Measurements from ENCODE around the gene HOXA10.

Gene HOXA10

GRCh38 chr7:27185013-27185853 is 11.1 kb upstream of the HOXA10 start, which contains the start of gene HOXA11:
Gene HOXA11 (minus strand): TSS chr7:27185232. CDS start chr7:27185144, 88 bp downstream.
- ATAC-seq: no peak
- TF ChIP-seq RARB (CRISPR knock-in tag; IDR thresholded peaks at IDR 0.05): no peak
- TF ChIP-seq ZFP3 (CRISPR knock-in tag; IDR thresholded peaks at IDR 0.05): no peak
- no peak for TF ChIP-seq ZNF70 (CRISPR knock-in tag; IDR thresholded peaks at IDR 0.05)
- TF ChIP-seq ESRRG (CRISPR knock-in tag; IDR thresholded peaks at IDR 0.05): no peak
- no peak for TF ChIP-seq TOX (CRISPR knock-in tag; IDR thresholded peaks at IDR 0.05; ENCODE audit: borderline replicate concordance)

DNA sequence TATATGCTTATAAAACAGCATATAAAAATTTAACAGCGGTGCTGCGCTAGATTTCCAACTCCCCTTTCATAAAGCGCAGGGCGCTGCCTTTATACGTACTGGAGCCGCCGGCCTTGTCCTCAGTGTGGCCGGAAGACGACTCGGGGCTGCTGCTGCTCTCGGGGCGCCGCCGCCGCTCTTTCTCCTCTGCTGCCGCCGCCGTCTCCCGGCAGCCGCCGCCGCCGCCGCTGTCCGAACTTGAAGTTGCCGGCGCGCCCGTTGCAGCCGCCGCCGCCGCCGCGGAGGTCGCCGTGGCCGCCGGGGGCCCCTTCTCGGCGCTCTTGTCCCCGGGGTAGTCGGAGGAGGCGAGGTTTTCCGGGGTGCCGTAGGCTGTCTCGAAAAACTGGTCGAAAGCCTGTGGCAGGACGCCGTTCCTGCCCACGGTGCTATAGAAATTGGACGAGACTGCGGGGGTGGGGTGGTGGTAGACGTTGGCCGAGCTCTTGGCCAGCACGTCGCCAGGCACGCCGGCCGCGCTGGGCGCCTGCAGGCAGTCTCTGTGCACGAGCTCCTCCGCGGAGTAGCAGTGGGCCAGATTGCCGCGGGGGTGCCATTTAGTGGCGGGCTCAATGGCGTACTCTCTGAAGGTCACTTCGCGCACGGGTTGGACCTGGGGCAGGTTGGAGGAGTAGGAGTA is 10.4 kb upstream of the HOXA10 start:
- peak; percentile 14; the same call in 2 of the 3 replicates for ATAC-seq
- TF ChIP-seq TOX (CRISPR knock-in tag; IDR thresholded peaks at IDR 0.05; ENCODE audit: borderline replicate concordance) (no peak), BACH2 (CRISPR knock-in tag; IDR thresholded peaks at IDR 0.05; ENCODE audit: borderline replicate concordance) (no peak), TCF4 (CRISPR knock-in tag; IDR thresholded peaks at IDR 0.05; ENCODE audit: borderline replicate concordance) (no peak), ESRRG (CRISPR knock-in tag; IDR thresholded peaks at IDR 0.05) (no peak), ZC3H10 (CRISPR knock-in tag; IDR thresholded peaks at IDR 0.05) (no peak), ISL1 (CRISPR knock-in tag; IDR thresholded peaks at IDR 0.05) (no peak), ARNTL (CRISPR knock-in tag; IDR thresholded peaks at IDR 0.05; ENCODE audit: borderline replicate concordance, low read depth) (no peak), CSDC2 (CRISPR knock-in tag; IDR thresholded peaks at IDR 0.05) (no peak), OSR1 (CRISPR knock-in tag; IDR thresholded peaks at IDR 0.05) (no peak), ZNF8 (CRISPR knock-in tag; IDR thresholded peaks at IDR 0.05) (no peak), SNAI2 (CRISPR knock-in tag; IDR thresholded peaks at IDR 0.05) (no peak), RARB (CRISPR knock-in tag; IDR thresholded peaks at IDR 0.05) (no peak), ZNF70 (CRISPR knock-in tag; IDR thresholded peaks at IDR 0.05) (no peak), ZNF565 (CRISPR knock-in tag; conservative IDR thresholded peaks at IDR 0.05; ENCODE audit: low read depth) (no peak), PATZ1 (CRISPR knock-in tag; IDR thresholded peaks at IDR 0.05; ENCODE audit: borderline replicate concordance) (no peak)
- TF ChIP-seq, protein P1, sequence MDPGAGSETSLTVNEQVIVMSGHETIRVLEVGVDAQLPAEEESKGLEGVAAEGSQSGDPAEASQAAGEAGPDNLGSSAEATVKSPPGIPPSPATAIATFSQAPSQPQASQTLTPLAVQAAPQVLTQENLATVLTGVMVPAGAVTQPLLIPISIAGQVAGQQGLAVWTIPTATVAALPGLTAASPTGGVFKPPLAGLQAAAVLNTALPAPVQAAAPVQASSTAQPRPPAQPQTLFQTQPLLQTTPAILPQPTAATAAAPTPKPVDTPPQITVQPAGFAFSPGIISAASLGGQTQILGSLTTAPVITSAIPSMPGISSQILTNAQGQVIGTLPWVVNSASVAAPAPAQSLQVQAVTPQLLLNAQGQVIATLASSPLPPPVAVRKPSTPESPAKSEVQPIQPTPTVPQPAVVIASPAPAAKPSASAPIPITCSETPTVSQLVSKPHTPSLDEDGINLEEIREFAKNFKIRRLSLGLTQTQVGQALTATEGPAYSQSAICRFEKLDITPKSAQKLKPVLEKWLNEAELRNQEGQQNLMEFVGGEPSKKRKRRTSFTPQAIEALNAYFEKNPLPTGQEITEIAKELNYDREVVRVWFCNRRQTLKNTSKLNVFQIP (CRISPR knock-in tag; IDR thresholded peaks at IDR 0.05; ENCODE audit: borderline replicate concordance, low read depth): no peak
- TF ChIP-seq, protein P2, sequence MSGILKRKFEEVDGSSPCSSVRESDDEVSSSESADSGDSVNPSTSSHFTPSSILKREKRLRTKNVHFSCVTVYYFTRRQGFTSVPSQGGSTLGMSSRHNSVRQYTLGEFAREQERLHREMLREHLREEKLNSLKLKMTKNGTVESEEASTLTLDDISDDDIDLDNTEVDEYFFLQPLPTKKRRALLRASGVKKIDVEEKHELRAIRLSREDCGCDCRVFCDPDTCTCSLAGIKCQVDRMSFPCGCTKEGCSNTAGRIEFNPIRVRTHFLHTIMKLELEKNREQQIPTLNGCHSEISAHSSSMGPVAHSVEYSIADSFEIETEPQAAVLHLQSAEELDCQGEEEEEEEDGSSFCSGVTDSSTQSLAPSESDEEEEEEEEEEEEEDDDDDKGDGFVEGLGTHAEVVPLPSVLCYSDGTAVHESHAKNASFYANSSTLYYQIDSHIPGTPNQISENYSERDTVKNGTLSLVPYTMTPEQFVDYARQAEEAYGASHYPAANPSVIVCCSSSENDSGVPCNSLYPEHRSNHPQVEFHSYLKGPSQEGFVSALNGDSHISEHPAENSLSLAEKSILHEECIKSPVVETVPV (CRISPR knock-in tag; IDR thresholded peaks at IDR 0.05): no peak

GRCh38 chr7:27183682-27184336 is 9.7 kb upstream of the HOXA10 start:
- peak; percentile 16; the same call in 2 of the 3 replicates for ATAC-seq
- no peak for TF ChIP-seq ZC3H10 (CRISPR knock-in tag; IDR thresholded peaks at IDR 0.05)
- TF ChIP-seq ZFP30 (CRISPR knock-in tag; IDR thresholded peaks at IDR 0.05): no peak
- no peak for TF ChIP-seq GLIS3 (CRISPR knock-in tag; IDR thresholded peaks at IDR 0.05)
- no peak for TF ChIP-seq ARNTL (CRISPR knock-in tag; IDR thresholded peaks at IDR 0.05; ENCODE audit: borderline replicate concordance, low read depth)
- no peak for TF ChIP-seq ZFP3 (CRISPR knock-in tag; IDR thresholded peaks at IDR 0.05)
- TF ChIP-seq BACH2 (CRISPR knock-in tag; IDR thresholded peaks at IDR 0.05; ENCODE audit: borderline replicate concordance): no peak
- TF ChIP-seq ZNF8 (CRISPR knock-in tag; IDR thresholded peaks at IDR 0.05): no peak
- TF ChIP-seq, protein P2 (CRISPR knock-in tag; IDR thresholded peaks at IDR 0.05): no peak
- TF ChIP-seq ISL1 (CRISPR knock-in tag; IDR thresholded peaks at IDR 0.05): no peak
